T-helper 9 cell (primary cell): Measurements from ENCODE around the gene ADK.
"Not testable (repeated sequence)": the region's sequence is repeated elsewhere in the genome, so short reads cannot be mapped to it uniquely, and the experiment has no call there.

Source experiments
- DNase-seq: peaks from one replicate; pipeline ENCODE4 v3.0.0-alpha.2; 2020

Gene ADK

GRCh38 chr10:74568896-74569295, 417.9 kb downstream of the ADK start:
- DNase-seq: not testable (repeated sequence)

GRCh38 chr10:74573497-74573896, 422.5 kb downstream of the ADK start:
- not testable (repeated sequence) for DNase-seq

GRCh38 chr10:74575191-74575720, 424.2 kb downstream of the ADK start:
- DNase-seq: no peak

- no peak for DNase-seq
Observed at GRCh38 chr10:74575912-74576311, 424.9 kb downstream of the ADK start.

- no peak for DNase-seq
Observed at GRCh38 chr10:74576586-74576985, 425.6 kb downstream of the ADK start.

- not testable (repeated sequence) for DNase-seq
Observed at GRCh38 chr10:74580438-74580837, 429.4 kb downstream of the ADK start.

- DNase-seq: no peak
Observed at GRCh38 chr10:74582566-74582965, 431.5 kb downstream of the ADK start.

- peak; percentile 6 for DNase-seq
Observed at GRCh38 chr10:74585231-74586087, 434.4 kb downstream of the ADK start.

GRCh38 chr10:74586088-74586585, 435.1 kb downstream of the ADK start:
- DNase-seq: peak; percentile 23

- DNase-seq: no peak
Observed at GRCh38 chr10:74587109-74587854, 436.3 kb downstream of the ADK start.

- peak; percentile 80 for DNase-seq
Observed at GRCh38 chr10:74589226-74589673, 438.2 kb downstream of the ADK start.

- no peak for DNase-seq
Observed at GRCh38 chr10:74589851-74590250, 438.8 kb downstream of the ADK start.

GRCh38 chr10:74593470-74593869, 442.4 kb downstream of the ADK start:
- DNase-seq: no peak

GRCh38 chr10:74596713-74597112, 445.7 kb downstream of the ADK start:
- no peak for DNase-seq

- DNase-seq: no peak
Observed at GRCh38 chr10:74598891-74599566, 448.0 kb downstream of the ADK start.

- DNase-seq: no peak
Observed at GRCh38 chr10:74599672-74600071, 448.7 kb downstream of the ADK start.

GRCh38 chr10:74600170-74600569, 449.1 kb downstream of the ADK start:
- DNase-seq: no peak

GRCh38 chr10:74602576-74602975, 451.6 kb downstream of the ADK start:
- no peak for DNase-seq

- no peak for DNase-seq
Observed at GRCh38 chr10:74610299-74610698, 459.3 kb downstream of the ADK start.

GRCh38 chr10:74612195-74612594, 461.2 kb downstream of the ADK start:
- DNase-seq: no peak

- DNase-seq: no peak
Observed at GRCh38 chr10:74620626-74621025, 469.6 kb downstream of the ADK start.

- DNase-seq: no peak
Observed at GRCh38 chr10:74623786-74624185, 472.8 kb downstream of the ADK start.

GRCh38 chr10:74624501-74624900, 473.5 kb downstream of the ADK start:
- no peak for DNase-seq
